NCI-H82 treated with DMSO at 0.1 percent for 48 hours (cell line): ENCODE results near the gene WWOX.
"Not testable (repeated sequence)": the region's sequence is repeated elsewhere in the genome, so short reads cannot be mapped to it uniquely, and the experiment has no call there.

Experiments
- DNase-seq: peaks from one replicate; lab custom pipeline; 2025; ENCODE audit not compliant: unreplicated experiment; lab: John Stamatoyannopoulos, UW

WWOX gene

GRCh38 chr16:78666318-78666717, 566.9 kb downstream of the WWOX start:
- peak; percentile 90 for DNase-seq

DNA sequence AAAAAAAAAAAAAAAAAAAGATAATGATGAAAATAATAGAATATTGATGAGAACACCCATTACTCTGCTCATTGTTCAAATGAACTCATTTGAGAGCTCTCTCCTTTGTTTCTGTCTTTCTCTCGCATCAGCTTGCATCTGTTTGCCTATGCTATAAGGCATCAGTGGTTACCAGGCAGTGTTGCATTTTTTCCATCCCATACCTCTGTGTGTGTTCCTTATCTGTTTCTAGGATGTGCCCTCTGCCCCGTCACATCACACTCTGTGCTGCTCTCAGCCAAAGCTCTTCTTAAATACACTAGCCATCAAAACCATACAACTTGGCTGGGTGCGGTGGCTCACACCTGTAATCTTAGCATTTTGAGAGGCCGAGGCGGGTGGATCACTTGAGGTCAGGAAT, 568.2 kb downstream of the WWOX start:
- DNase-seq = no peak

- DNase-seq = no peak
Measured at GRCh38 chr16:78668393-78668792, 568.9 kb downstream of the WWOX start.

GRCh38 chr16:78669994-78670393, 570.5 kb downstream of the WWOX start:
- DNase-seq = no peak

DNA sequence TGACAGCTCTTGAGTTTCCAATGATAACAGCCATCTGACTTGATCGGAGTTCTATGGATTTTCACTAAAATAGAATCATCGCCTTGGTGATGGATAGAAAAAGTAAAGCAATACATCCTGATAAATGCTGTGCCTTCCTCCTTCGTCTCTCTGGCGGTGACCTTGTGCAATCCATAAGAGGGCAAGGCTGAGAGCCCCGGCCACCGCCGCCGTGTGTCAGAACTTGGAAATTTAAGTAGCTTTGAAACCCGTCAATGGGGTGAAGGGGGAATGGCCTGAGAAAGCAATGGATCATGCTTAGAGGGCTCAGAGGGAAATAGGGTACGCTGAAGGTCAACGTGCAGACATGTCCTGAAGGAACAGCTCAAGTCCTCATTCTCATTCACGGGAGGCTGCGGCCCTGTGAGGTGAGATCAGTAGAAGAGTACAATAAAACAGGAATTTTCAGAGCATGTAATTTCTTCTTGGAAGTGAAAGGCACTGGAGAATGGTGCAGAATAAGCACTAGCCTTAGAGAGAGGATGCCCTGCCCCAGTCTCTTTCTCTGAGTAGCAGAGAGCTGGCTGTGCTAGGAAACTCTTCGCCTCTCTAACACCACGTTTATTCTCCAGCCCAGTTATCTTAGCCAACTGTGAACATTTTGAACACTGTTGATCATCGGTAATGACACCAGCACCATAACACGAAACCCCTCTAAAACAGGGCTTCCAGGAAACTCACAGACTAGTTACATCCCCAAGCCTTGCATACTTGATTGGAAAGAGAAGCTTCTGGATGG, 573.5 kb downstream of the WWOX start:
- no peak for DNase-seq

GRCh38 chr16:78673884-78674283, 574.4 kb downstream of the WWOX start:
- no peak for DNase-seq

GRCh38 chr16:78675312-78675711, 575.9 kb downstream of the WWOX start:
- no peak for DNase-seq

DNA sequence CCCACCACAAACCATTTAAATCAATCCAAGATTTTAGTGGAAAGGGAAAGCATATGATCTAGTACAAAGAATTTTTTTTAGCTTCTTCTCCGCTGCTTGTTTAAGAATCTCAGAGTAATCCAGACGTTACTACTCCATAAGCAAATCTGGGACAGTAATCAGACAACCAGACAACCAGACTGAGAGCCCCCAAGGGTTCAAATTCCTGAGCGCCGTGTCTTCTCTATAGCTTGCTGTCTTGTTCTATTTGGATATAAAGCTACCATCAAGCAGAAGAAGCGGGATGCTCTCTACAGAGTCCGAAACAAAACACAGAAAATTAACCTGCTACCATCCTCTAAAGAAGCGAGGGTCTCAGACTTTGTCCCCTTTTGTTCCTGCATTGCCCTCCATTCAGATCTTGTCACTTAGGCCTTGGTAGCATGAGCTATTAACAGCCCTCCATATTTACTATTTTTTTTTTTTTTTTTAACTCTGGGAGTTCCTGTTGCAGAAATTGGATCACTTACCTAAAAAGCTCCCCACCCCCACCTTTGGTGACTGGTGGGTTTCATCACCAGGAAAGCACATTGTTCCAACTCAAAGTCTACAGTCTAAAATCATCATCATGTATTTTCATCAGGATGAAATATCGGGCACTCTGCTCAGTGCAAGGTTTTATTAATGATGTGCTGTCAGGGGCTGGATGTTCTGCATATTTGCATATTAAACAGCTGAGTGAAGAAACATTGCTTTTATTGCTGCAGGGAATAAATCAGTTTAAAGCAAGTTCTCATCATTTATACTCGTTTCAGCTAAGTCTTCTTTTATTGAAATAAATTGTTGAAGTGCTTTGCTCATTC, 576.7 kb downstream of the WWOX start:
- DNase-seq = no peak

GRCh38 chr16:78677181-78677731, 577.8 kb downstream of the WWOX start:
- no peak for DNase-seq

DNA sequence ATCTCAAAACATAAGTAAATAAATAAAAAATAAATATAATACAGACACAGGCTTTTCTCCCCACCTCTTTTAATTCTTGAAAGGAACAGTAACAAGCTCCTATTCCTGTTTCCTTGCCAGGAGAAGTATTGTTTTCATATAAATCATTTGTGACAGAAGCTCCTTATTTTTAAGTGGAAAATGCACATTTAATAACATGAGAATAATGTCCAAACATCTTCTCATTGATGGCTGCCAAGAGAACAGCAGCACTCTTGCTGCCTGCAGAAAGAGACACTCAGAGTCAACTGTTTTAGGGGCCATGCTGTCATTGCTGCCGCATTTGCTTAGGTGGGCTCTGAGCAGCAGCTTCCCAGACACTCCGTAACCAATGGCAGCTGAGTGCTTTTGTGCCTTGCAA, 580.1 kb downstream of the WWOX start:
- DNase-seq = no peak

DNA sequence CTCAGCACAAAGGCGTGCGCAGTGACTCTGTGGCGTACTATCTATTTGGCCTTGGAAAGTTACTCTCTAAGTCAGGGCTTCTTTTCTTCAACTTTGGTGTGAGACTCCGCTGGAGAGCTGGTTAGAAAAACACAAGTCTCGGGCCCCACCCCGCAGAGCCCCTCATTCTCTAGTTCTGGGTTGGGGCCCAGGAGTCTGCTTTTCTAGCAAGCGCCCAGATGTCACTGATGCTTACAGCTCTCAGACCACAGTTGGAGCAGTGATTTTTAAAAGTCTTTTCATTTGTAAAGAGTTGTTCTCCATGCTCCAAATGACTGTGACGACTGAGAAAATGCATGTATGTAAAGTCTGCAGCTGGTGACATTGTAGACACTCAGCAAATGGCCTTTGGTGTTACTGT, 582.3 kb downstream of the WWOX start:
- no peak for DNase-seq

GRCh38 chr16:78684030-78684611, 584.7 kb downstream of the WWOX start:
- no peak for DNase-seq

DNA sequence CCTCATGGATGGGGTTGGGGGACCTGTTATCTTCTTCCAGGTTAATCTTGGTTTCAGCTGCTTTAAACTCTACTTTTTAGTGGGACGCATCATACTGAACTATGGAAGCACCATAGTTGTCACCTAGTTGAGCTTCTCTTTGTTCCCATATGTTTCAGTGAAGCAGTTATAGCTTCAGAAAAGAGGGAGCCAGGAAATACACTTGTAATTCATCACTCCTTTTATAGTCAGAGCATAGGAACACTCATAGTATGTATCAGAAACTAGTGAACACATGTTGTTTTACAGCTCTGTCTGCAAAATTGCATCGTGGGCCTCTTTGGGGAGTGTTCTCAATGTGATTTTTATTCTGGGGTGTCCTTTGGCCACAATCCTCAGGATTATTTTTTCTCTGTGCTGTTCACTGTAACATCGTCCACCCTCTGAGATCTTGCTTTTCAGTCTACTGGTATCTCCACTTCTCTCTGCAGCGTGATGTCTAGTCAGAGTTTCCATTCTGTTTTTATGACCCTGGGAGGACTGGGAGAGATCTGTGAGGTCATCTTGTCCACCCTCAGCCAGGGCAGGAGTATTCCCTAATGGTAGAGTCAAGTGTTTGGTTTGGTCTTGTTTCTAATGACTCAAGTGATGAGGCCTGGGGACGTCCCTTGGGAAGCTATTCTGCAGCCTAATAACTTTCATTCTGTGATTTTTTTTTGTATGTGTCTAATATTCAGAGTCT, 585.4 kb downstream of the WWOX start:
- DNase-seq = no peak

GRCh38 chr16:78686601-78687000, 587.1 kb downstream of the WWOX start:
- no peak for DNase-seq

DNA sequence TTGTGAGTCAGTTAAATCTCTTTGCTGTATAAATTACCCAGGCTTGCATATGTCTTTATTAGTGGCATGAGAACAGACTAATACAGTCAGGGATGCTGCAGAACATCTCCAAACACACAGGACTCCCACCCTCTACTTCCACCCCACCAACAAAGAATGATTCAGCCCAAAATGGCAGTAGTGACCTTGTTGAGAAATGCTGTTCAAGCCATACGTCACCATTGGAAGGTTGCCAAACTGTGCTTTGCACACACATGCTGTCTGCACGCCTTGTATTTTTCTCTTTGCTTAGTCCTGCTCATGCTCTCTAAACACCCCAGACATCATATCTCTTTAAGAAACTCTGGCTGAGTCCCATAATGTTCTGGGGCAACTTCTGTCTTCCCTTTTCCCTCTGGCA, 589.6 kb downstream of the WWOX start:
- no peak for DNase-seq

DNA sequence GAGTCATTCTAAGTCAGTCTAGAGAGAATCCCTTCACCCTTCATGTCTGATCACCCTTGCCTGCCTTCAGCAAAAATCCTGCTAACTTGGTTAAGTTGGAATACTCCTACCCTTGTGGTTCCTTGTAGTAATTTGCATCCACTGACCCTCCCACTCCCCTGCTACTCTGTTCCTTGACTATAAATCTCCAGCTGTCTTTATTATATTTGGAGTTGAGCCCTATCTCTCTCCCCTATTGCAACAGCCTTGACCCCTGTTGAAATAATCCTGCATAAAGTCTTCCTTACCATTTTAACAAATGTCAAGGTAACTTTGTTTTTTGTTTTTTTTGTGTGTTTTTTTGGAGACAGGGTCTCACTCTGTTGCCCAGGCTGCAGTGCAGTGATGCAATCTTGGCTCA, 590.1 kb downstream of the WWOX start:
- DNase-seq = no peak

DNA sequence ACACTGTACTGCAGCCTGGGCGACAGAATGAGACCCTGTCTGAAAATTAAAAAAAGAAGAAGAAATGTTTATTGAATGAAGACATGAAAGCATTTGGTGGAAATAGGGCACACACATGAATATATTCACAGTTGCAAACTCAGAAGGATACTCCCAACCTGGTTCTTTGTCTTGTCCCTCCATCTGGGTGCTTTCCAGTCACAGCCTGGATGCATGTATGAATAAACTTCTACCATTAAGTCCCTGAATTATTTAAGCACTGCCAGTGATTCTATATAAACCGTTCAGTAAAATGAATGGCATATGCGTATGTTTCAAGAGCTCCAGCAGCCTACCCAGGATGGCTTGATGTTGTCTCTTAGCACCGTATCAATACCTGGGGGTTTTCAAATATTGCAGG, 591.1 kb downstream of the WWOX start:
- DNase-seq = no peak

DNA sequence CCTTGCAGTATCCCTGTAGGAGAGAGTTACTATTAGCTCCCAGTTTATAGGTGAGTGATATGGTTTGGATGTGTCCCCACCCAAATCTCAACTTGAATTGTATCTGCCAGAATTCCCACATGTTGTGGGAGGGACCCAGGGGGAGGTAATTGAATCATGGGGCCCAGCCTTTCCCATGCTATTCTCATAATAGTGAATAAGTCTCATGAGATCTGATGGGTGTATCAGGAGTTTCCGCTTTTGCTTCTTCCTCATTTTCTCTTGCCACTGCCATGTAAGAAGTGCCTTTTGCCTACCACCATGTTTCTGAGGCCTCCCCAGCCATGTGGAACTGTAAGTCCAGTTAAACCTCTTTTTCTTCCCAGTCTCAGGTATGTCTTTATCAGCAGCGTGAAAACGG, 592.3 kb downstream of the WWOX start:
- not testable (repeated sequence) for DNase-seq

GRCh38 chr16:78693496-78693895, 594.0 kb downstream of the WWOX start:
- no peak for DNase-seq

- no peak for DNase-seq
Measured at GRCh38 chr16:78694414-78694813, 595.0 kb downstream of the WWOX start.

DNA sequence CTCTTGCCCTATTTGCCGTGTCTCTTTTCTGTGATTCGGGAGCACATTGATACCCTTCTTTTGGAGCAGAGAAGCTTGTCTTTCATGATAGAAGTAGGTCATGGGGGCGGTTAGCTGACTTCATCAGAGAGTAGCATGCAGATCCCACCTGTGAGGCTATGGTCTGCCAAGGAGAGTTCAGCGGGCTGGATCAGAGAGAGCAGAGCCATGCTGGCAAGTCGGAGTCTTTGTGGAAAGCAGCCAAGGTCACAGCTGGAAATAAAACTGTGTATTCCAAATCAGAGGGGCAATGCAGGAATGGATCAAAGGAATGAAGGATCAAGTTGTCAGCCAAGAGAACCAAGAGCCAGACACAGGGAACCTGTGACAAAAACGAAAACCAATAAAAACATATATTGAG, 595.9 kb downstream of the WWOX start:
- no peak for DNase-seq
